DMS153 treated with DMSO at 0.1 percent for 48 hours (cell line): Measurements from ENCODE around the gene KBTBD7.
"Not testable (repeated sequence)": the region's sequence is repeated elsewhere in the genome, so short reads cannot be mapped to it uniquely, and the experiment has no call there.

Source experiments
- DNase-seq: peaks from one replicate; lab custom pipeline; 2025; ENCODE audit not compliant: unreplicated experiment; lab: John Stamatoyannopoulos, UW

Gene KBTBD7

GRCh38 chr13:41196620-41197019 lies 2.3 kb upstream of the KBTBD7 start:
- DNase-seq, result no peak

- no peak for DNase-seq
These were observed 1.6 kb upstream of the KBTBD7 start for GRCh38 chr13:41196011-41196410.

GRCh38 chr13:41193469-41193868 lies 900 bp downstream of the KBTBD7 start:
- no peak for DNase-seq

GRCh38 chr13:41188584-41188983 lies 5.8 kb downstream of the KBTBD7 start:
- no peak for DNase-seq

GRCh38 chr13:41186481-41186880 lies 7.9 kb downstream of the KBTBD7 start:
- DNase-seq, result no peak

- no peak for DNase-seq
These were observed 12.1 kb downstream of the KBTBD7 start for GRCh38 chr13:41182231-41182630.

GRCh38 chr13:41179593-41180250 lies 14.6 kb downstream of the KBTBD7 start:
- no peak for DNase-seq

- no peak for DNase-seq
These were observed 16.3 kb downstream of the KBTBD7 start for GRCh38 chr13:41178040-41178439.

GRCh38 chr13:41177616-41178015 lies 16.8 kb downstream of the KBTBD7 start:
- no peak for DNase-seq

- DNase-seq, result not testable (repeated sequence)
These were observed 18.8 kb downstream of the KBTBD7 start for GRCh38 chr13:41175576-41175975.

GRCh38 chr13:41162151-41162550 lies 32.2 kb downstream of the KBTBD7 start:
- DNase-seq, result no peak

- DNase-seq, result no peak
These were observed 35.2 kb downstream of the KBTBD7 start for GRCh38 chr13:41159174-41159573.

- no peak for DNase-seq
These were observed 37.2 kb downstream of the KBTBD7 start for GRCh38 chr13:41157048-41157717.

- DNase-seq, result no peak
These were observed 37.7 kb downstream of the KBTBD7 start for GRCh38 chr13:41156620-41157019.

GRCh38 chr13:41154042-41154441 lies 40.3 kb downstream of the KBTBD7 start:
- DNase-seq, result no peak

- no peak for DNase-seq
These were observed 42.4 kb downstream of the KBTBD7 start for GRCh38 chr13:41152005-41152404.

GRCh38 chr13:41150058-41150457 lies 44.3 kb downstream of the KBTBD7 start:
- DNase-seq, result no peak

- no peak for DNase-seq
These were observed 45.7 kb downstream of the KBTBD7 start for GRCh38 chr13:41148419-41149283.

- DNase-seq, result no peak
These were observed 49.0 kb downstream of the KBTBD7 start for GRCh38 chr13:41145136-41145908.

GRCh38 chr13:41144576-41144975 lies 49.8 kb downstream of the KBTBD7 start:
- DNase-seq, result no peak
